Measurements from ENCODE around the gene ARHGEF28. TPM values are rescaled to one million over a fixed set of nuclear protein-coding genes. Genes with fewer than 3 reads are reported as not detected.

ARHGEF28 gene
- total RNA-seq, 1 donor from 2014 or later, result 44.9 TPM

GRCh38 chr5:73638344-73639095 is 12.5 kb downstream of the ARHGEF28 start:
- peaks cover 11% of the 10 kb centered on the region for H3K36me3 Mint-ChIP-seq (ENCODE audit: unreplicated experiment)
- H3K27ac Mint-ChIP-seq (ENCODE audit: unreplicated experiment), result peak overlapping the region; percentile 86
- H3K27me3 Mint-ChIP-seq (ENCODE audit: unreplicated experiment), result no peaks in the 10 kb centered on the region
- DNase-seq (ENCODE audit: extremely low spot score, unreplicated experiment), result no peak
- H3K4me3 Mint-ChIP-seq (ENCODE audit: unreplicated experiment), result peak overlapping the region; percentile 42
- H3K9me3 Mint-ChIP-seq (ENCODE audit: unreplicated experiment), result no peaks in the 10 kb centered on the region
- TF ChIP-seq, protein P1, sequence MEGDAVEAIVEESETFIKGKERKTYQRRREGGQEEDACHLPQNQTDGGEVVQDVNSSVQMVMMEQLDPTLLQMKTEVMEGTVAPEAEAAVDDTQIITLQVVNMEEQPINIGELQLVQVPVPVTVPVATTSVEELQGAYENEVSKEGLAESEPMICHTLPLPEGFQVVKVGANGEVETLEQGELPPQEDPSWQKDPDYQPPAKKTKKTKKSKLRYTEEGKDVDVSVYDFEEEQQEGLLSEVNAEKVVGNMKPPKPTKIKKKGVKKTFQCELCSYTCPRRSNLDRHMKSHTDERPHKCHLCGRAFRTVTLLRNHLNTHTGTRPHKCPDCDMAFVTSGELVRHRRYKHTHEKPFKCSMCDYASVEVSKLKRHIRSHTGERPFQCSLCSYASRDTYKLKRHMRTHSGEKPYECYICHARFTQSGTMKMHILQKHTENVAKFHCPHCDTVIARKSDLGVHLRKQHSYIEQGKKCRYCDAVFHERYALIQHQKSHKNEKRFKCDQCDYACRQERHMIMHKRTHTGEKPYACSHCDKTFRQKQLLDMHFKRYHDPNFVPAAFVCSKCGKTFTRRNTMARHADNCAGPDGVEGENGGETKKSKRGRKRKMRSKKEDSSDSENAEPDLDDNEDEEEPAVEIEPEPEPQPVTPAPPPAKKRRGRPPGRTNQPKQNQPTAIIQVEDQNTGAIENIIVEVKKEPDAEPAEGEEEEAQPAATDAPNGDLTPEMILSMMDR (IDR thresholded peaks at IDR 0.05), result no peak
- H3K4me1 Mint-ChIP-seq (ENCODE audit: unreplicated experiment), result peaks cover 72% of the 10 kb centered on the region

DNA sequence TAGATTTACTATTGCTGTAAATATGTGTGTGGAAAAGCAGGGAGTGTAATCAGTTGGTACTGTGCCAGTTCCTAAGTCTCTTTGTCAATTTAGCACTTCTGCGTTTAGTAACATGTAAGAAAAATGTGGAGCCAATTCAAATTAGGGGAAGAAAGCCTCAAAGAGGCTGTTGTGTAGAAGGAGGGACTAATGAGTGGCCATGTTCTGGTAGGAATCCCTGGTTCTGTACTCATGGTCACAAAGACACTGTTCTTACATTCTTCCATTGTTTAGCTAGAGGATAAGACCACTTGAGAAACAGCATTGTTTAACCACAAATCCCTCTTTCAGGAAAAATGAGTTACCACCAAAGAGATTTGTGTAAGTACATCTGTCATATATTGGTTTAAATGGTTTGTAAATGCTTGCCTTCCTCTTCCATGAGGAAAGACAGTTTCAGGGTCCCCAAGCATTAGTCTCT is 14.9 kb downstream of the ARHGEF28 start:
- DNase-seq (ENCODE audit: extremely low spot score, unreplicated experiment), result no peak
- Mint-ChIP-seq H3K27me3 (ENCODE audit: unreplicated experiment) (no peaks in the 10 kb centered on the region), H3K4me3 (ENCODE audit: unreplicated experiment) (no peak overlapping the region), H3K27ac (ENCODE audit: unreplicated experiment) (peak overlapping the region; percentile 79), H3K36me3 (ENCODE audit: unreplicated experiment) (peaks cover 18% of the 10 kb centered on the region), H3K9me3 (ENCODE audit: unreplicated experiment) (no peaks in the 10 kb centered on the region), H3K4me1 (ENCODE audit: unreplicated experiment) (peaks cover 81% of the 10 kb centered on the region)
- TF ChIP-seq, protein P1 (IDR thresholded peaks at IDR 0.05), result no peak

DNA sequence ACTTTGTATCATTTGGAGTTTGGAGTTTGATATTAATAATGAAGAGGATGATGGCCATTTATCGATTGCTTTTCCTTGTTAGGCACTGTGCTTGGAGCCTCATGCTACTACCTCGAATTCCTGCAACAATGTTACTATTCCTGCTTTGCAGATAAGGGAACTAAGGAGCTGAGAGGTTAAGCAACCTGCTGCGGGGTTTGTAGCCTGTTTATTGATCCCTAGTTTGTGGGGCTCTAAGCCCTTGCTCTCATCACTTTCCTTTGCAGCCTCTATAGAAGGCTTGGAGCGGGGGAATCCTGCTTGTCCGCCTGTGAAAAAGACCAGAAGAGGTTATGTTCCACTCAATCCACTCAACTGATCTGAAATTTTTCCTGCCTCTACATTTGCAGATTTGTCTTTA is 15.8 kb downstream of the ARHGEF28 start:
- no peak overlapping the region for H3K4me3 Mint-ChIP-seq (ENCODE audit: unreplicated experiment)
- H3K36me3 Mint-ChIP-seq (ENCODE audit: unreplicated experiment), result peaks cover 14% of the 10 kb centered on the region
- peaks cover 80% of the 10 kb centered on the region for H3K4me1 Mint-ChIP-seq (ENCODE audit: unreplicated experiment)
- peak overlapping the region; percentile 64 for H3K27ac Mint-ChIP-seq (ENCODE audit: unreplicated experiment)
- DNase-seq (ENCODE audit: extremely low spot score, unreplicated experiment), result no peak
- no peaks in the 10 kb centered on the region for H3K27me3 Mint-ChIP-seq (ENCODE audit: unreplicated experiment)
- TF ChIP-seq, protein P1 (IDR thresholded peaks at IDR 0.05), result no peak
- no peaks in the 10 kb centered on the region for H3K9me3 Mint-ChIP-seq (ENCODE audit: unreplicated experiment)

DNA sequence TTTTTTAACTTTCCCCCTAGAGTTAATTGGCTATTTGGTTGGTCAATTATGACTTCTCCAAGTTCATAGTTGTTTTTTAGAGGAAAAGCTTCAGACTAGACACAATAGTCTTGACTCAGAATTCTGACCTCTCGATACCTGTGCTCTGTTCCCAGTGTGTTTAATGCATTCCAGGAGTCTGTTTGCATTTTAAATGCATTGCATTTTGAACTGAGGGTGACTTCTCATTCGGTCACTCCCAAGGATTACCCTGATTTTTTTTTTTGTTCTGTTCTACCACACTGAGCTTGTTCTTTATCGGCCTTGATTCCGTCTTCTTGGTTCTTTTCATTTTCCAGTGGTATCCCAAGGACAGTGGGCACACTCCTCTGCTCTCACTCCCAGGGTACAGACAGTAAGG is 16.3 kb downstream of the ARHGEF28 start:
- Mint-ChIP-seq H3K4me3 (ENCODE audit: unreplicated experiment) (no peak overlapping the region), H3K9me3 (ENCODE audit: unreplicated experiment) (no peaks in the 10 kb centered on the region), H3K27me3 (ENCODE audit: unreplicated experiment) (no peaks in the 10 kb centered on the region), H3K27ac (ENCODE audit: unreplicated experiment) (peak overlapping the region; percentile 64), H3K36me3 (ENCODE audit: unreplicated experiment) (peaks cover 14% of the 10 kb centered on the region), H3K4me1 (ENCODE audit: unreplicated experiment) (peaks cover 77% of the 10 kb centered on the region)
- TF ChIP-seq, protein P1 (IDR thresholded peaks at IDR 0.05), result no peak
- no peak for DNase-seq (ENCODE audit: extremely low spot score, unreplicated experiment)

DNA sequence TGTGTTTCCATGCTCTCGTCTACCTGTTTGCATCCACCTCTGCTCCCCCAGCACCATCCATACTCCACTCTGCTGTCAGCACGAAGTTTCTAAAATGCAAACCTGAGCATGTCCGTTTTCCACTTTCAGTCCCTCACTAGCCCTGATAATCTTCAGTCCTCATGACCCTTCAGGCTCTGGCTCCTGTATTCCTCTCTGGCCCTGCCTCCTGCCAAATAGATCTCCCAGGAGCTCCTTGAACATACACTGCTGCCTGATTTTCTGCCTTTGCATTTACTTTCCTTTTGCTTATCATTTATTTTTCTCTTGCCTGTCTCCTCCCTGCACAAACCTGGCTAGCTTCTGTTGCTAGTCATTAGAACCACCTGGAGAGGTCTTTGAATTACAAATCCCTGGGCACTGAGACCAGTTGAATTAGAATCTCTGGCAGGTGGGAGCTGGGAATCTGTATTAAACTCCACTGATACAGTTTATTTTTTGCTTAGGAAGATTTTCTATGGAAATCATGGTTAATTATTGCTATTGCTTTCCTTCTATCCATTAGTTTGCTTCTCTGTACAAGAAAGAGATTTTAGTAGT is 18.5 kb downstream of the ARHGEF28 start:
- Mint-ChIP-seq H3K27me3 (ENCODE audit: unreplicated experiment) (no peaks in the 10 kb centered on the region), H3K27ac (ENCODE audit: unreplicated experiment) (no peak overlapping the region), H3K36me3 (ENCODE audit: unreplicated experiment) (peaks cover 16% of the 10 kb centered on the region), H3K4me3 (ENCODE audit: unreplicated experiment) (no peak overlapping the region), H3K9me3 (ENCODE audit: unreplicated experiment) (no peaks in the 10 kb centered on the region), H3K4me1 (ENCODE audit: unreplicated experiment) (peaks cover 71% of the 10 kb centered on the region)
- TF ChIP-seq, protein P1 (IDR thresholded peaks at IDR 0.05), result no peak
- no peak for DNase-seq (ENCODE audit: extremely low spot score, unreplicated experiment)

Measured in osteocyte (in vitro differentiated cells).